Sigmoid colon (tissue), 4 donors: ENCODE measurements around the gene ARSB.

Experiments used
- CTCF ChIP-seq, 4 experiments: fragments of 450-650 bp in 3 of 4; fragments of 200-600 bp in 1 of 4; IDR thresholded peaks; one replicate each; pipeline ENCODE4 v1.5.1; 2016 to 2019; ENCODE audit warnings: antibody characterized with exemption in 4 of 4, mild to moderate bottlenecking in 3 of 4, moderate library complexity in 2 of 4
- POLR2A ChIP-seq, 2 donors: fragments of 450-650 bp; IDR thresholded peaks; one replicate each; pipeline ENCODE4 v1.6.1; 2016; ENCODE audit warnings: antibody characterized with exemption in 2 of 2, mild to moderate bottlenecking in 2 of 2, moderate library complexity in 2 of 2
- POLR2AphosphoS5 ChIP-seq, 4 donors: sonication (generic); formaldehyde crosslinking; IDR thresholded peaks; one replicate each; pipeline ENCODE4 v1.6.1; 2017; ENCODE audit warnings: antibody characterized with exemption in 4 of 4

- no peak for TF ChIP-seq CTCF (IDR thresholded peaks at IDR 0.05)
- TF ChIP-seq POLR2AphosphoS5 (IDR thresholded peaks at IDR 0.05): no peak
- no peak for TF ChIP-seq POLR2A (IDR thresholded peaks at IDR 0.05)
Measured at GRCh38 chr5:78813286-78813685, 171.8 kb downstream of the ARSB start.
